ENCODE data around the gene ARHGAP40. TPM values are rescaled to one million over a fixed set of nuclear protein-coding genes. Genes with fewer than 3 reads are reported as not detected.

ARHGAP40 gene
- total and polyA plus RNA-seq, 2 experiments from 2014 or later: 0.21 TPM; not detected in 1

DNA sequence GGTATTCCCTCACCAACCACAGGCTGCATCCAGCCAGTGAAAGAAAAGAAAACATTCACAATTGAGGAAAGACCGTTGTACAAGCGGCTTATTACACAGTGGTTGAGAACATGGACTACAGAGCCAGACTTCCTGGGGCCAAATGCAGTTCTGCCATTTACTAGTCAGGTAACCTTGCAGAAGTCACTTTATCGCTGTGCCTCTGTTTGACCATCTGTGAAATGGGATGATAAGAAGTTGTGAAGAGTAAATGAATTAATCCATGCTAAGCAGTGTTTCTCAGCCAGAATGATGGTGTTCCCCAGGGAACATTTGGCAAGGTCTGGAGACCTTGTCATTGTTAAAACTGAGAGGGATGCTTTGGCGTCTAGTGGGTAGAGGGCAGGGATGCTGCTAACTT is 14.8 kb downstream of the ARHGAP40 start:
- no peaks in the 10 kb centered on the region for H4K20me1 ChIP-seq (replicated peaks; ENCODE audit: insufficient read depth)
- TF ChIP-seq CREB1 (CRISPR knock-in tag; IDR thresholded peaks at IDR 0.05; ENCODE audit: low read depth) (no peak), ETS1 (IDR thresholded peaks at IDR 0.05) (no peak), EZH2 (IDR thresholded peaks at IDR 0.05; ENCODE audit: low read depth, unreplicated experiment) (no peak), EZH2phosphoT487 (IDR thresholded peaks at IDR 0.05; ENCODE audit: unreplicated experiment) (no peak), ZNF331 (CRISPR knock-in tag; IDR thresholded peaks at IDR 0.05; ENCODE audit: low read depth) (no peak), REST (IDR thresholded peaks at IDR 0.05; ENCODE audit: unreplicated experiment) (no peak), JUNB (IDR thresholded peaks at IDR 0.05; ENCODE audit: unreplicated experiment) (no peak), ZNF114 (CRISPR knock-in tag; IDR thresholded peaks at IDR 0.05) (no peak), STAT1 (IDR thresholded peaks at IDR 0.05; ENCODE audit: unreplicated experiment) (no peak), POLR2AphosphoS5 (IDR thresholded peaks at IDR 0.05; ENCODE audit: low read depth) (no peak), NANOG (IDR thresholded peaks at IDR 0.05; ENCODE audit: borderline replicate concordance) (no peak)
- TF ChIP-seq, protein P1, sequence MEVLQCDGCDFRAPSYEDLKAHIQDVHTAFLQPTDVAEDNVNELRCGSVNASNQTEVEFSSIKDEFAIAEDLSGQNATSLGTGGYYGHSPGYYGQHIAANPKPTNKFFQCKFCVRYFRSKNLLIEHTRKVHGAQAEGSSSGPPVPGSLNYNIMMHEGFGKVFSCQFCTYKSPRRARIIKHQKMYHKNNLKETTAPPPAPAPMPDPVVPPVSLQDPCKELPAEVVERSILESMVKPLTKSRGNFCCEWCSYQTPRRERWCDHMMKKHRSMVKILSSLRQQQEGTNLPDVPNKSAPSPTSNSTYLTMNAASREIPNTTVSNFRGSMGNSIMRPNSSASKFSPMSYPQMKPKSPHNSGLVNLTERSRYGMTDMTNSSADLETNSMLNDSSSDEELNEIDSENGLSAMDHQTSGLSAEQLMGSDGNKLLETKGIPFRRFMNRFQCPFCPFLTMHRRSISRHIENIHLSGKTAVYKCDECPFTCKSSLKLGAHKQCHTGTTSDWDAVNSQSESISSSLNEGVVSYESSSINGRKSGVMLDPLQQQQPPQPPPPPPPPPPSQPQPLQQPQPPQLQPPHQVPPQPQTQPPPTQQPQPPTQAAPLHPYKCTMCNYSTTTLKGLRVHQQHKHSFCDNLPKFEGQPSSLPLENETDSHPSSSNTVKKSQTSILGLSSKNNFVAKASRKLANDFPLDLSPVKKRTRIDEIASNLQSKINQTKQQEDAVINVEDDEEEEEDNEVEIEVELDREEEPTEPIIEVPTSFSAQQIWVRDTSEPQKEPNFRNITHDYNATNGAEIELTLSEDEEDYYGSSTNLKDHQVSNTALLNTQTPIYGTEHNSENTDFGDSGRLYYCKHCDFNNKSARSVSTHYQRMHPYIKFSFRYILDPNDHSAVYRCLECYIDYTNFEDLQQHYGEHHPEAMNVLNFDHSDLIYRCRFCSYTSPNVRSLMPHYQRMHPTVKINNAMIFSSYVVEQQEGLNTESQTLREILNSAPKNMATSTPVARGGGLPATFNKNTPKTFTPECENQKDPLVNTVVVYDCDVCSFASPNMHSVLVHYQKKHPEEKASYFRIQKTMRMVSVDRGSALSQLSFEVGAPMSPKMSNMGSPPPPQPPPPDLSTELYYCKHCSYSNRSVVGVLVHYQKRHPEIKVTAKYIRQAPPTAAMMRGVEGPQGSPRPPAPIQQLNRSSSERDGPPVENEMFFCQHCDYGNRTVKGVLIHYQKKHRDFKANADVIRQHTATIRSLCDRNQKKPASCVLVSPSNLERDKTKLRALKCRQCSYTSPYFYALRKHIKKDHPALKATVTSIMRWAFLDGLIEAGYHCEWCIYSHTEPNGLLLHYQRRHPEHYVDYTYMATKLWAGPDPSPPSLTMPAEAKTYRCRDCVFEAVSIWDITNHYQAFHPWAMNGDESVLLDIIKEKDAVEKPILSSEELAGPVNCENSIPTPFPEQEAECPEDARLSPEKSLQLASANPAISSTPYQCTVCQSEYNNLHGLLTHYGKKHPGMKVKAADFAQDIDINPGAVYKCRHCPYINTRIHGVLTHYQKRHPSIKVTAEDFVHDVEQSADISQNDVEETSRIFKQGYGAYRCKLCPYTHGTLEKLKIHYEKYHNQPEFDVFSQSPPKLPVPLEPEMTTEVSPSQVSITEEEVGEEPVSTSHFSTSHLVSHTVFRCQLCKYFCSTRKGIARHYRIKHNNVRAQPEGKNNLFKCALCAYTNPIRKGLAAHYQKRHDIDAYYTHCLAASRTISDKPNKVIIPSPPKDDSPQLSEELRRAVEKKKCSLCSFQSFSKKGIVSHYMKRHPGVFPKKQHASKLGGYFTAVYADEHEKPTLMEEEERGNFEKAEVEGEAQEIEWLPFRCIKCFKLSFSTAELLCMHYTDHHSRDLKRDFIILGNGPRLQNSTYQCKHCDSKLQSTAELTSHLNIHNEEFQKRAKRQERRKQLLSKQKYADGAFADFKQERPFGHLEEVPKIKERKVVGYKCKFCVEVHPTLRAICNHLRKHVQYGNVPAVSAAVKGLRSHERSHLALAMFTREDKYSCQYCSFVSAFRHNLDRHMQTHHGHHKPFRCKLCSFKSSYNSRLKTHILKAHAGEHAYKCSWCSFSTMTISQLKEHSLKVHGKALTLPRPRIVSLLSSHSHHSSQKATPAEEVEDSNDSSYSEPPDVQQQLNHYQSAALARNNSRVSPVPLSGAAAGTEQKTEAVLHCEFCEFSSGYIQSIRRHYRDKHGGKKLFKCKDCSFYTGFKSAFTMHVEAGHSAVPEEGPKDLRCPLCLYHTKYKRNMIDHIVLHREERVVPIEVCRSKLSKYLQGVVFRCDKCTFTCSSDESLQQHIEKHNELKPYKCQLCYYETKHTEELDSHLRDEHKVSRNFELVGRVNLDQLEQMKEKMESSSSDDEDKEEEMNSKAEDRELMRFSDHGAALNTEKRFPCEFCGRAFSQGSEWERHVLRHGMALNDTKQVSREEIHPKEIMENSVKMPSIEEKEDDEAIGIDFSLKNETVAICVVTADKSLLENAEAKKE (CRISPR knock-in tag; IDR thresholded peaks at IDR 0.05): no peak
- TF ChIP-seq, protein P2, sequence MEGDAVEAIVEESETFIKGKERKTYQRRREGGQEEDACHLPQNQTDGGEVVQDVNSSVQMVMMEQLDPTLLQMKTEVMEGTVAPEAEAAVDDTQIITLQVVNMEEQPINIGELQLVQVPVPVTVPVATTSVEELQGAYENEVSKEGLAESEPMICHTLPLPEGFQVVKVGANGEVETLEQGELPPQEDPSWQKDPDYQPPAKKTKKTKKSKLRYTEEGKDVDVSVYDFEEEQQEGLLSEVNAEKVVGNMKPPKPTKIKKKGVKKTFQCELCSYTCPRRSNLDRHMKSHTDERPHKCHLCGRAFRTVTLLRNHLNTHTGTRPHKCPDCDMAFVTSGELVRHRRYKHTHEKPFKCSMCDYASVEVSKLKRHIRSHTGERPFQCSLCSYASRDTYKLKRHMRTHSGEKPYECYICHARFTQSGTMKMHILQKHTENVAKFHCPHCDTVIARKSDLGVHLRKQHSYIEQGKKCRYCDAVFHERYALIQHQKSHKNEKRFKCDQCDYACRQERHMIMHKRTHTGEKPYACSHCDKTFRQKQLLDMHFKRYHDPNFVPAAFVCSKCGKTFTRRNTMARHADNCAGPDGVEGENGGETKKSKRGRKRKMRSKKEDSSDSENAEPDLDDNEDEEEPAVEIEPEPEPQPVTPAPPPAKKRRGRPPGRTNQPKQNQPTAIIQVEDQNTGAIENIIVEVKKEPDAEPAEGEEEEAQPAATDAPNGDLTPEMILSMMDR (conservative IDR thresholded peaks at IDR 0.05; ENCODE audit: low read depth in 2 of 2): no peak
- DNase-seq (ENCODE audit: low spot score) (no peak), ATAC-seq (no peak)
- H3K4me3 Mint-ChIP-seq: no peak overlapping the region
- H3K9me3 Mint-ChIP-seq: no peaks in the 10 kb centered on the region
- H2AFZ ChIP-seq: no peak overlapping the region
- no peaks in the 10 kb centered on the region for H3K36me3 ChIP-seq (ENCODE audit: insufficient read depth)
- no peak overlapping the region for H3K4me2 ChIP-seq
- H3F3A ChIP-seq (replicated peaks; ENCODE audit: low read depth): no peaks in the 10 kb centered on the region
- H3K4me1 Mint-ChIP-seq: peaks cover 17% of the 10 kb centered on the region; the same call in 2 of the 3 replicates
- peaks cover 5% of the 10 kb centered on the region for H3K27me3 Mint-ChIP-seq (ENCODE audit: insufficient read depth, low read depth, poor library complexity)
- H3K4me1 ChIP-seq (ENCODE audit: insufficient read depth): no peaks in the 10 kb centered on the region
- no peak overlapping the region for H3K27ac ChIP-seq (ENCODE audit: low read depth)
- H3K27me3 ChIP-seq (ENCODE audit: insufficient read depth): no peaks in the 10 kb centered on the region
- no peaks in the 10 kb centered on the region for H3K36me3 Mint-ChIP-seq (ENCODE audit: low read depth)
- no peak overlapping the region for H3K27ac Mint-ChIP-seq
- H3K9me2 ChIP-seq (ENCODE audit: insufficient read depth): 0 out of 2 replicates have a peak, but pooled peaks cover 3% of the 10 kb centered on the region
- H3K79me2 ChIP-seq (replicated peaks; ENCODE audit: insufficient read depth): no peaks in the 10 kb centered on the region
- H3K4me3 ChIP-seq: no peak overlapping the region
